ENCODE data around the gene MYO18B.

- TF ChIP-seq CTCF (conservative IDR thresholded peaks at IDR 0.05) = no peak
- no peak for TF ChIP-seq ZFX (IDR thresholded peaks at IDR 0.05)
Measured at GRCh38 chr22:25694196-25694907, 47.6 kb upstream of the MYO18B start.

Data from C4-2B (cell line).